NCI-H1694 treated with DMSO at 0.1 percent for 48 hours (cell line): ENCODE results near the gene CCDC6.
"Not testable (repeated sequence)": the region's sequence is repeated elsewhere in the genome, so short reads cannot be mapped to it uniquely, and the experiment has no call there.

Source experiments
- DNase-seq: peaks from one replicate; lab custom pipeline; 2025; lab: John Stamatoyannopoulos, UW

Gene CCDC6

DNA sequence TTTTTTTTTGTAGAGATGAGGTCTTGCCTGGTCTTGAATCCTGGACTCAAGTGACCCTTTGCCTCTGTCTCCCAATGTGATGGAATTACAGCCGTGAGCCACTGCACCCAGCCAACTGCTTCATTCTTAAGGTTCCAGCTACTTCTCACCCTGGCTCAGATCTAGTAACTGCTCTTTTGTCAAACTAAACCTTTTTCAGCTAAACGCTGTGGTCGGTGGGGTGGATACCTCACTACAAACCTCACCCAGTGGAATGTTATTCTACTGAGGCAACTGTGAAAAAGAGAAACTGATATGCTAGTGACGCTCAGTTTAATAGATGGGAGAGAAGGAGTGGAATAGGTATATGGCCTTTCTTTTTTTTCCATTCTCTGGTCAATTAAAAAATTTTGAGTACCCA lies 151.4 kb downstream of the CCDC6 start:
- no peak for DNase-seq

DNA sequence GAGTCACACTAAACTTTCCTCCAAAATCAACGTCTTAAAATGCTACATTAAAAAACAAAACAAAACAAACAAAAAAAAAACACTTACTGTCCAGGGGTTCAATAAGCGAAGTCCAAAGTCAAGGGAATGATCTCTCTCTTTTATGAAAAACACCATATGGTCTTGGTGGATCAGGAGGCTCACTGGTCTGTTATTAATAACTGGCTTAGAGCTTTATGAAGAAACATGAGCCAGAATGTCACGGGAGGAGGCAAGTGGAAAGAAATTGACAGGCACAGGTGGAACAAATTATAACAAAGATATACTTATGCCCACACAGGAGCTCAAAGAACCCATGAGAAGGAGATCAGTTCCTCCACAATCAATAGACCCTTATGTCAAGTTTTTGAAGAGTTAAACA lies 153.1 kb downstream of the CCDC6 start, which contains the start of gene MRLN:
MRLN (minus strand) TSS at position 189 of the 400 bp plus-strand sequence.
- DNase-seq = peak; percentile 76

DNA sequence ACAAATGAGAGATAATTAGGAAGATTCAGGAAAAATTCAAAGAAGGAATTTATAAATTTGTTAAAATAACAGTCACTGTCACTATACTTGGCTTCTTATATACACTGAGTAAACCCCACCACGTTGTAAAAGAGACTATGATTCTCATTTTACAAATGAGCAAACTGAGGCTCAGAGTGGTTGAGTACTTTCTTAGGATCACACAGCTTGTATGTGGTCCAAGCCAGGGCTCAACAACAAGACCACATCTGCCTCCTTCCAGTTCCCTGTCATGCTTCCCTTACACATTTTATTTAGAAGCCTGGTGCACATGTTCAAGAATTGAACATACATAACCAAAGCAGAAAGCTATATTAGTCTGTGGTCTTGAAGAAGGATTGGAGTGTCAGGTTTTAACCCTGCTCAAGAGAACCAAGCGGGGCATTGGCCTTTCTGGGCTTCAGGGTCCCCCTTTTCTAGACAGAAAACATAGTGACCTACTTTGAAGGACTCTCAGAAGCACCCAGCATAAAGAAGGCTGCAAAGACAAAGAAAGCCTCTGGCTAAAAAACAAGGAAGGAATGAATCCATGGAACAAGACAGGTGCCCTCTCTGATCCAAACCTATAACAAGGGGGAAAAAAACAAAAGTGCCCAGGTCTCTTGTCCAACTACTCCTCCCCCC lies 153.9 kb downstream of the CCDC6 start:
- DNase-seq = peak; percentile 44

DNA sequence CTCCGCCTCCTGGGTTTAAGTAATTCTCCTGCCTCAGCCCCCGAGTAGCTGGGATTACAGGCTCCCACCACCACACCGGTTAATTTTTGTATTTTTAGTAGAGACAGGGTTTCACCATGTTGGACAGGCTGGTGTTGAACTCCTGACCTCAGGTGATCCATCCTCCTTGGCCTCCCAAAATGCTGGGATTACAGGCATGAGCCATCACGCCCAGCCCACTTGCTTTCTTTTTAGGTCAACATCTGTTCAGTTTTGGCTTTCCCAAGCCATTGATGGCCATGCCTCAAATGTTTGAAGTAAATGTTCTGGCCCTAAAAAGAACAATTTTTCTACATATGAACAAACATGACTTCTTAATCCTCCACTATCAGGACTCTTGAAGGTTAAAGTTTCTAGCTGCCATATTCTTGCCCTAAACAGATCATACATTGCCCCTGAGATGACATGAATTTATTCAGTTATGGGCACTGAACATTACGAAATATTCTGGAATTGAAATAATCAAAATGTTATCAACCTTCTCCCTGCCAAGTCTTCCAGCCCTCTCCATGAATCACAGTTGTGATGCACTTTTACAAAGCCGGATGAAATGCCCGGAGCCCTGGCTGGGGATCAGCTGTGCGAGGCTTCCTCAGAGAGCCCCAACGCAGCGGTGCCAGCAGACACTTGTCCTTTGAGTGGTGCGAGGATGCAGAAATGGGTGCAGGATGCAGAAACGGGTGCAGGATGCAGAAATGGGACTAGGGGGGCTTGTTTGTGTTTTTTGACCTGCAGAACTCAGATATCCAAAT lies 156.0 kb downstream of the CCDC6 start:
- no peak for DNase-seq

DNA sequence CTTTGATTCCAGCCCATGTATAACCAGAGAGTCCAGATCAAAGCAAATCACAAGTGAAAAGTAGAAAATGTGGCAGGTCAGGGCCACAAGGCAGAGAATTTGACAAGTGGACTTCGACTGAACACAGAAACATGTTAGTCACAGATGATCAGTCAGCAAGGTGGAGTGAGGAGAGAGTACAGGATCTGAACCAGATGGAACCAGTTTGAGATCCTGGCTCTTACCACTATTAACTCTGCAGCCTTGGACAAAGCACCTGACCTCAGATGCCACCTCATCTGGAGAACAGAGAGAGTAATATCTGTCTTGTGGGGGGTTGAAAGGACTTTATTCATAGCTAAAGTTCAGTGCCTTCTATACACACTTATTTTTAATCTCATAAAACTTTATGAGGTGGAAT lies 157.5 kb downstream of the CCDC6 start:
- DNase-seq = no peak

DNA sequence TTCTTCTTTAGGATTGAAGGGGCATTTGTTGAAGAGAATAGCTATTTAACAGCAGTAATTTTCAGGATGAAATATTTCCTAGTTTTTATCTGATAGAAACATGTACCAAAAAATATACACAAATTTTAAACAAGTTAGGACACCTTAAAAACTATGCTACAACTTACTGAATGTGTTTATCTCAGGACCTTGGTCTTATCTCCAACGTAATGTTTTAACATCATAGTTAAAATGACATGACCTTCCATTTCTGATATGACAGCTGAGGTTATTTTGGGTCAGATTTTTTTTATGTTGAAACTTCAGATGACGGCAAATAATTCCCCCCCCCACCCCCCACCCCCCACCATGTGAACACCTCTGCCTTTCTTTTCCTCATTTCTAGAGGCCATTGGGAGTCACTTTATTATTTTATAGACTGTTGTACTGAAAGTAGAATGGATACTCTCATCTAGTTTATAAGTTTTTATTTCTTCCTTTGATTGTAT lies 161.1 kb downstream of the CCDC6 start:
- DNase-seq = no peak

DNA sequence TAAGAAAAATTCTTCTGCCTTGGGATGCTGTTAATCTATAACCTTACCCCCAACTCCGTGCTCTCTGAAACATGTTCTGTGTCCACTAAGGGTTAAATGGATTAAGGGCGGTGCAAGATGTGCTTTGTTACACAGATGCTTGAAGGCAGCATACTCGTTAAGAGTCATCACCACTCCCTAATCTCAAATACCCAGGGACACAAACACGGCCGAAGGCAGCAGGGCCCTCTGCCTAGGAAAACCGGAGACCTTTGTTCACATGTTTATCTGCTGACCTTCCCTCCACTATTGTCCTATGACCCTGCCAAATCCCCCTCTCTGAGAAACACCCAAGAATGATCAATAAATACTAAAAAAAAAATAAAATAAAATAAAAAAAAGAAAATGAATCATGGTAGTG lies 161.6 kb downstream of the CCDC6 start:
- not testable (repeated sequence) for DNase-seq

DNA sequence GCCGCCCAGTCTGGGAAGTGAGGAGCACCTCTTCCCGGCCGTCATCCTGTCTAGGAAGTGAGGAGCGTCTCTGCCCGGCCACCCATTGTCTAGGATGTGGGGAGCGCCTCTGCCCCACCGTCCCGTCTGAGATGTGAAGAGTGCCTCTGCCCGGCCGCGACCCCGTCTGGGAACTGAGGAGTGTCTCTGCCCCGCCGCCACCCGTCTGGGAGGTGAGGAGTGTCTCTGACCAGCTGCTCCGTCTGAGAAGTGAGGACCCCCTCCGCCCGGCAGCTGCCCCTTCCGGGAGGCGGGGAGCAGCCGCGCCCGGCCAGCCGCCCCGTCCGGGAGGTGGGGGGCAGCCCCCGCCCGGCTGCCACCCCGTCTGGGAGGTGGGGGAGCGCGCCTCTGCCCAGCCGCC lies 162.2 kb downstream of the CCDC6 start:
- not testable (repeated sequence) for DNase-seq

DNA sequence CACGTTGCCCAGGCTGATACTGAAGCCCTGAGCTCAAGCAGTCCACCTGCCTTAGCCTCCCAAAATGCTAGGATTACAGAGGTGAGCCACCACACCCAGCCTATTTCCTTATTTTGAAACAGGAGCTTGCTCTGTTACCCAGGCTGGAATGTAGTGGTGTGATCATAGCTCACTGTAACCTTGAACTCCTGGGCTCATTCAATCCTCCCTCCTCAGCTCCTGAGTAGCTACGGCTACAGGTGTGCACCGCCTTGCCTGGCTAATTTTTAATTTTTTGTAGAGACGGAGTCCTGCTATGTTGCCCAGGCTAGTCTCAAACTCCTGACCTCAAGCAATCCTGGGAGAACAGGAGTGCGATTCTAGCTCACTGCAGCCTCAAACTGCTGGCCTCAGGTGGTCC lies 164.8 kb downstream of the CCDC6 start:
- no peak for DNase-seq

DNA sequence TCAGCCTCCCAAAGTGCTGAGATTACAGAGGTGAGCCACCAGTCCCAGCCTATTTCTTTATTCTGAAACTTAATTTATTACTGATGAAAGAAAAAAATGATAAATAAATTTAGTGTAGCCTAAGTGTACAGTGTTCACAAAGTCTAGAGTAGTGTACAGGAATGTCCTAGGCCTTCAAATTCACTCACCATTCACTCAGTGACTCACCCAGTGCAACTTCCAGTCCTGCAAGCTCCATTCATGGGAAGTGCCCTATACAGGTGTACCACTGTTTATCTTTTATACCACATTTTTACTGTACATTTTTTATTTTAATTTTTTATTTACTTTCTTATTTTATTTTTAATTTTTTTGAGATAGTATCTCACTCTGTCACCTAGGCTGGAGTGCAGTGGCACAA lies 165.3 kb downstream of the CCDC6 start:
- DNase-seq = no peak
